Kidney epithelial cell (primary cell): ENCODE measurements around the gene IL17RD. TPM values are rescaled to one million over a fixed set of nuclear protein-coding genes. Genes with fewer than 3 reads are reported as not detected.
A peak's percentile ranks its signal among the peaks of the same experiment; 100 is the strongest.

Source experiments
- DNase-seq: peaks from one replicate; pipeline ENCODE4 v3.0.0-alpha.2; 2010; ENCODE audit warnings: low read depth
- H3K27me3 ChIP-seq: 2 replicates; pipeline ENCODE4 v1.6.0; 2011; ENCODE audit warnings: low read length; ENCODE audit not compliant: control insufficient read depth, insufficient read depth
- H3K36me3 ChIP-seq: 2 replicates; pipeline ENCODE4 v1.5.1; 2011; ENCODE audit warnings: low read length; ENCODE audit not compliant: control insufficient read depth, insufficient read depth
- H3K4me3 ChIP-seq: 2 replicates; pipeline ENCODE4 v1.5.1; 2011; ENCODE audit warnings: low read depth, mild to moderate bottlenecking, control low read depth, low read length
- total RNA-seq: library from RNA; depleted of rRNA; stranded (reverse); fragments of >200 nt; gene quantifications from 2 replicates; pipeline ENCODE4 v1.2.3, GENCODE V29; 2015
- TF ChIP-seq, protein P1 (sequence below): IDR thresholded peaks from 2 replicates; pipeline ENCODE4 v1.5.1; 2011; ENCODE audit warnings: mild to moderate bottlenecking, moderate library complexity, low read length, control low read depth, inconsistent platforms; ENCODE audit not compliant: insufficient read depth, poor library complexity, severe bottlenecking

IL17RD gene
- total RNA-seq, 1 donor from 2014 or later: 25.7 TPM

DNA sequence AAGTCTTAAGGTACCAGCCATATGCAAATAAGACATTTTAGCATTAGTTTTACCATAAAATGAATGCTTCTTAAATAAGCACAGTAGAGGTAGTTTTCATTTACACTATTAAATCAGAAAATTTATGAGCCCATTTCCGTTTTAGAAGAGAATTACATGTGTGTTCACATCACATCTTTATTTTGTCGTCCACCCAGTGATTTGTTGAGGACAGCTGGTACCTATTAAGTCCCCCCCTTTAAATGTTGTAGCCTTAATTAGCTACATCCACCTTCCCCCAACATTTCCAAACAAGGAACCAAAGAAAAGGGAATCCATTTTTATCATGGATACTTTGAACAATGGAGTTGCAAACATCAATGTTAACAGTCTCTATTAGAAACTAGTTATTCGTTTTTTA is 6.8 kb downstream of the IL17RD start:
- DNase-seq: no peak
- TF ChIP-seq, protein P1, sequence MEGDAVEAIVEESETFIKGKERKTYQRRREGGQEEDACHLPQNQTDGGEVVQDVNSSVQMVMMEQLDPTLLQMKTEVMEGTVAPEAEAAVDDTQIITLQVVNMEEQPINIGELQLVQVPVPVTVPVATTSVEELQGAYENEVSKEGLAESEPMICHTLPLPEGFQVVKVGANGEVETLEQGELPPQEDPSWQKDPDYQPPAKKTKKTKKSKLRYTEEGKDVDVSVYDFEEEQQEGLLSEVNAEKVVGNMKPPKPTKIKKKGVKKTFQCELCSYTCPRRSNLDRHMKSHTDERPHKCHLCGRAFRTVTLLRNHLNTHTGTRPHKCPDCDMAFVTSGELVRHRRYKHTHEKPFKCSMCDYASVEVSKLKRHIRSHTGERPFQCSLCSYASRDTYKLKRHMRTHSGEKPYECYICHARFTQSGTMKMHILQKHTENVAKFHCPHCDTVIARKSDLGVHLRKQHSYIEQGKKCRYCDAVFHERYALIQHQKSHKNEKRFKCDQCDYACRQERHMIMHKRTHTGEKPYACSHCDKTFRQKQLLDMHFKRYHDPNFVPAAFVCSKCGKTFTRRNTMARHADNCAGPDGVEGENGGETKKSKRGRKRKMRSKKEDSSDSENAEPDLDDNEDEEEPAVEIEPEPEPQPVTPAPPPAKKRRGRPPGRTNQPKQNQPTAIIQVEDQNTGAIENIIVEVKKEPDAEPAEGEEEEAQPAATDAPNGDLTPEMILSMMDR: no peak
- Histone ChIP-seq H3K36me3 (no peaks in the 10 kb centered on the region), H3K4me3 (no peak overlapping the region), H3K27me3 (no peaks in the 10 kb centered on the region)

DNA sequence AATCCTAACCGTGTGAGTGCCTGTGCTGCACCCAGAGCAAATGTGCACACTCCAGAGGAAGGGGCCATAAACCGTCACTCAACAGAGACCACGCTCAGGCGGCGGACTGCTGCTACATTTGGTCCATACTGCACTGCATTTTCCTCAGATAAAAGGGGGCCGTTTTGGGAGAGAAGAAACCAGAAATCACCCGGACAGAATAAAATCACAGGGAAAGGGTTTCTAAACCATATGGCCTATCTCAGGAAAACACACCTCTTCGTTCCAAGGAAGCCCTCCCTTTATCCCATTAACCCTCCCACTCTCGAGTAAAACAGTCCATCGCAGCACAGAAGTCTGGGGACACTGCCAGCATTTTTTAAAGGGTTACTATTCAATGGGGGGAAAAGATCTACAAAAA is 7.6 kb downstream of the IL17RD start:
- H3K4me3 ChIP-seq: no peak overlapping the region
- TF ChIP-seq, protein P1: no peak
- H3K36me3 ChIP-seq: no peaks in the 10 kb centered on the region
- no peak for DNase-seq
- no peaks in the 10 kb centered on the region for H3K27me3 ChIP-seq

DNA sequence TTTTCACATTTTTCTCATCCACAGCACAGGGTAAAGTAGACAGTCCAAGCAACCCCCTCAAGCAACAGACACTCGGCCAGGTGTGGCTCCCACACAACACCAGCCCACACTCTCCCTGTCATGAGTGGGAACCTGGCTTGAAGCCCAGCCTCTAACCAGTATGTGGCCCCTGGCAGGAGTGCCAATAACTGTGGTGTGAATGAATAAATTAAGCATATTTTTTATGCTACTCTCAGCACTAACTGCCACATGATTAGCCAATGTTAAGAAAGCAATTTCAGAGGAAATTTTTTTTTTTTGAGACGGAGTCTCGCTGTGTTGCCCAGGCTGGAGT is 9.9 kb downstream of the IL17RD start:
- Histone ChIP-seq H3K36me3 (no peaks in the 10 kb centered on the region), H3K27me3 (no peaks in the 10 kb centered on the region), H3K4me3 (no peak overlapping the region)
- DNase-seq: no peak
- TF ChIP-seq, protein P1: no peak

DNA sequence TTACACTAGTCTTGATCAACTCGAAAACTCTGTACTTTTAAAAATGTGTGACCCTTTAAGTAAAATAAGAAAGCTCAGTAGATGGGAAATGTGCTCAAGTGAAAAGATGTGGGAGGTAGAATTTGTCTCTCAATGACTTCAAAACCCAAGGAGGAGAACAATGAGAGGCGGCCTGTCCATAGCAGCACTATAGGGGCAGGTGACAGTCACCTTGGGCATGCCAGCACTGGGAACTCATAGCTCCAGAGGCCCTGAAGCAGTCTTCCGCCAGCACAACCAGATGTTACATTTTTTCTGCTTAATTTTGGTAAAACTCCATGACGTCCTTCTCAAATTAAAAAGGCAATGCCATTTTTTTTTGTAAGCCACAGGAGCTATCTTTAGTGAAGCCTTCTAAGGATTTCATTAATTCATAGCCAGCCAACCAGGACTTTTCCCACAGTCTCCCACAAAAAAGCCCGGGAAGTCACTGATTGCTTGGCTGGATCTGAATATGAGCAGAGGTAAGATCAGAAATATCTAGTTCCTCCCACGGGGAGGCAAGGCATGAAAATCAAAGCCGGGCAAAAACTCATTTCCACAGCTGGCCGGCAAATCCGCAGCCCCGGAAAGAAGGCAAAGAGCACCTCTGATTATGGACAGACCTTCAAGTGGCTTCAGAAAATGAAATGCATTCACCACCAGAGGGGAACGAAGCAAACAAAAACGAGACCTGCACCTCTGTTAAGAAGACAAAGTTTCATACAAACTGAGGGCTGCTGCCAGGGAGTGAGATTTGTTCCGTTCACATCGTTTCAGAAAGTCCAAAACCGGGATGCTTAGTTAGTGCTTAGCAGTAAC is 10.5 kb downstream of the IL17RD start:
- DNase-seq: no peak
- H3K4me3 ChIP-seq: no peak overlapping the region
- no peaks in the 10 kb centered on the region for H3K36me3 ChIP-seq
- TF ChIP-seq, protein P1: no peak
- H3K27me3 ChIP-seq: no peaks in the 10 kb centered on the region

DNA sequence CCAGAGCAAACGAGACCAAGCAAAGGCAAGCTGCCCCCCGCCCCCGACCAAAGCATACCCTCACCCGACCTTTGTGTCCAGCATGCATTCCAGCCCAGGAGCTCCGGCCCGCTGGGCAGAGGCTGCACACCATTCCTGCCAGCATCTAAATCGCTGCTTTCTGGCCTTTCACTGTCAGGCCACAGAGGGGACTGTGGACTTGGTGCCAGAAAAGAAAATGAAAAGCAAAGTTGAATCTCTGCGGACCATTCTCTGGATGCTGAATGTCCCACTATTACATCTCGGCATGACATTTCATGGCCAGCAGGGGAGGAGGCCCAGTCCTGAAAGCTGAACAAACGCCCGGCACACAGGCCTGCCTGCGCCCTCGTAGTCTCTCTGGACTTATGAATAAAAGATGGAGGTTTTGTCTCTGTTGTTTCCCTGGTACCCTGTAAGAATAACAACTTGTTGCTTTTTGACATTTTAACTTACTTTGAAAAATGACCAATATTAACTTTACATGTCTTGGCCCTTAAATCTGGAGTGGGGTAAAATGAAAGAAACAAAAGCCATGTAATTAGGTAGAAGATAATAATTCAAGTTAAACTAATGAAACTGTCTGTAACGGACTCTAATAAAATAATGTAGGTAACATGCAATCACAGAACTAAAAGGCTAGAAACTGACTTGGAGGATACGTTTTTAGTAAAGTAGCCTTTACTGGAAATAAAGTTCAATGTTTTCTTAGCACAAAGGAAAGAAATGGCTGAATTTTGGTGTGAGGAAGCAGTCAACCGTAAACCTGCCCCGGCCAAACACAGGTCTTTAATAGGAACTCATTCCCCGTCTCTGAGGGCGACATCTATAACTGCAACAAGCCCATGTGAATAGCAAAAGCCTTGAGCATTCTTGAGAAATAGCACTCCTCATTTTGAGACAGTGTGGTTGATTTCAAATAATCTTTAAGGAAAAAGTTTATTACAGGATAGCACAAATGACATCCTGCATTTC is 12.7 kb downstream of the IL17RD start:
- TF ChIP-seq, protein P1: peak; percentile 35
- H3K36me3 ChIP-seq: no peaks in the 10 kb centered on the region
- no peak for DNase-seq
- H3K4me3 ChIP-seq: no peak overlapping the region
- H3K27me3 ChIP-seq: no peaks in the 10 kb centered on the region
